CD4-positive, alpha-beta memory T cell (primary cell): ENCODE results near the gene FOXD4L5. TPM values are rescaled to one million over a fixed set of nuclear protein-coding genes. Genes with fewer than 3 reads are reported as not detected.
"Not testable (repeated sequence)": the region's sequence is repeated elsewhere in the genome, so short reads cannot be mapped to it uniquely, and the experiment has no call there.

ENCODE experiments used
- CTCF ChIA-PET: fragments of 350-600 bp; sonication (Branson Sonifier 250); formaldehyde crosslinking; loops from one replicate; lab custom pipeline; 2021; ENCODE audit warnings: inconsistent platforms; ENCODE audit not compliant: partially characterized antibody; lab: Charles Lee
- POLR2A ChIA-PET: fragments of 350-600 bp; sonication (Branson Sonifier 250); formaldehyde crosslinking; loops from one replicate; lab custom pipeline; 2021; ENCODE audit not compliant: partially characterized antibody; lab: Charles Lee
- DNase-seq, 5 donors: peaks; one replicate each; pipeline versions ENCODE4 v3.0.0 to v3.0.0-alpha.2; 2020 to 2022; ENCODE audit warnings: mixed read lengths in 1 of 5
- H3K27ac ChIP-seq: one replicate; pipeline ENCODE4 v1.7.0; 2013; ENCODE audit warnings: low read depth, low read length
- H3K27me3 ChIP-seq: 2 replicates; pipeline ENCODE4 v1.7.0; 2013; ENCODE audit warnings: mild to moderate bottlenecking, low read length, moderate library complexity; ENCODE audit not compliant: insufficient read depth
- H3K36me3 ChIP-seq: 2 replicates; pipeline ENCODE4 v1.7.0; 2013; ENCODE audit warnings: mild to moderate bottlenecking, low read length, moderate library complexity; ENCODE audit not compliant: insufficient read depth
- H3K4me1 ChIP-seq: 2 replicates; pipeline ENCODE4 v1.7.0; 2013; ENCODE audit warnings: mild to moderate bottlenecking, low read length, moderate library complexity; ENCODE audit not compliant: insufficient read depth
- H3K4me3 ChIP-seq, 2 donors: one replicate each; pipeline ENCODE4 v1.7.0; 2013; ENCODE audit warnings: low read length in 2 of 2, mild to moderate bottlenecking in 1 of 2
- H3K9me3 ChIP-seq, 2 donors: one replicate each; pipeline ENCODE4 v1.7.0; 2013; ENCODE audit warnings: low read length in 2 of 2, control low read depth in 1 of 2; ENCODE audit not compliant: control insufficient read depth in 1 of 2
- H3K27ac Mint-ChIP-seq, 7 donors: one replicate each; pipeline ENCODE4 v1.8.0; 2020 to 2021; ENCODE audit warnings: mixed read lengths in 7 of 7, mild to moderate bottlenecking in 6 of 7, inconsistent platforms in 3 of 7, moderate library complexity in 3 of 7
- H3K27me3 Mint-ChIP-seq, 2 donors: one replicate each; pipeline ENCODE4 v1.8.0; 2020 to 2021; ENCODE audit warnings: mixed read lengths in 2 of 2
- H3K36me3 Mint-ChIP-seq, 2 donors: one replicate each; pipeline ENCODE4 v1.8.0; 2020 to 2021; ENCODE audit warnings: mixed read lengths in 2 of 2, inconsistent platforms in 1 of 2, mild to moderate bottlenecking in 1 of 2
- H3K4me1 Mint-ChIP-seq, 4 donors: one replicate each; pipeline ENCODE4 v1.8.0; 2020 to 2021; ENCODE audit warnings: mixed read lengths in 4 of 4, mild to moderate bottlenecking in 1 of 4
- H3K4me3 Mint-ChIP-seq, 8 donors: one replicate each; pipeline ENCODE4 v1.8.0; 2020 to 2021; ENCODE audit warnings: mixed read lengths in 8 of 8, mild to moderate bottlenecking in 7 of 8, moderate library complexity in 6 of 8, inconsistent platforms in 3 of 8
- H3K9me3 Mint-ChIP-seq, 8 donors: one replicate each; pipeline ENCODE4 v1.8.0; 2020 to 2021; ENCODE audit warnings: mixed read lengths in 8 of 8, mild to moderate bottlenecking in 5 of 8, inconsistent platforms in 3 of 8, moderate library complexity in 1 of 8
- intact Hi-C: fragments of 100-400 bp; cut with micrococcal nuclease; formaldehyde crosslinking; loops from one replicate; pipeline ENCODE4 v1.15.1; 2023
- polyA plus RNA-seq, 2 donors: library from polyadenylated mRNA; unstranded; fragments of 300-500 nt; fragmentation: Illumina TruSeq; gene quantifications; one replicate each; pipeline ENCODE4 v1.2.3, GENCODE V29; 2021
- total RNA-seq, 2 experiments: library from RNA; stranded (reverse); gene quantifications; one replicate each; pipeline ENCODE4 v1.2.3, GENCODE V29; 2021

FOXD4L5 gene
- total RNA-seq, result under 1 TPM; 0.30 to 0.67 TPM
- polyA plus RNA-seq, result not detected

GRCh38 chr9:65285109-65285508 lies at the start of gene FOXD4L5:
TSS of gene FOXD4L5 (minus strand) at chr9:65285209. CDS start at chr9:65284377, 832 bp downstream.
- DNase-seq, result not testable (repeated sequence)

GRCh38 chr9:65283943-65284342 lies 1.1 kb downstream of the FOXD4L5 start:
- H3K27me3 ChIP-seq, CTCF ChIA-PET, H3K36me3 ChIP-seq, H3K9me3 Mint-ChIP-seq, POLR2A ChIA-PET, H3K9me3 ChIP-seq, H3K4me3 ChIP-seq, DNase-seq, H3K4me1 ChIP-seq, H3K27ac ChIP-seq, H3K36me3 Mint-ChIP-seq, H3K4me1 Mint-ChIP-seq, H3K27me3 Mint-ChIP-seq, intact Hi-C loops, H3K27ac Mint-ChIP-seq: not testable (repeated sequence)
- peak overlapping the region in 1 of 8 donors; percentile 34 for H3K4me3 Mint-ChIP-seq

More at GRCh38 chr9:65285109-65285508, at the start of gene FOXD4L5:
- H3K9me3 Mint-ChIP-seq, POLR2A ChIA-PET, intact Hi-C loops, H3K4me1 ChIP-seq, H3K27me3 ChIP-seq, H3K4me1 Mint-ChIP-seq, H3K9me3 ChIP-seq, H3K36me3 ChIP-seq, H3K27ac ChIP-seq, H3K27ac Mint-ChIP-seq, CTCF ChIA-PET, H3K36me3 Mint-ChIP-seq, H3K4me3 ChIP-seq, H3K27me3 Mint-ChIP-seq: not testable (repeated sequence)
- peak within 1 kb of the TSS in 1 of 8 donors; percentile 34 for H3K4me3 Mint-ChIP-seq

- H3K4me3 ChIP-seq, H3K9me3 Mint-ChIP-seq, H3K27me3 Mint-ChIP-seq, H3K4me1 ChIP-seq, POLR2A ChIA-PET, H3K27me3 ChIP-seq, H3K9me3 ChIP-seq, H3K27ac Mint-ChIP-seq, H3K4me1 Mint-ChIP-seq, H3K36me3 ChIP-seq, H3K36me3 Mint-ChIP-seq, H3K27ac ChIP-seq, H3K4me3 Mint-ChIP-seq, DNase-seq, intact Hi-C loops, CTCF ChIA-PET: not testable (repeated sequence)
Measured at GRCh38 chr9:65282976-65283375, 2.0 kb downstream of the FOXD4L5 start.
